HFFc6 (cell line): ENCODE data around the gene THY1. TPM values are rescaled to one million over a fixed set of nuclear protein-coding genes. Genes with fewer than 3 reads are reported as not detected.

Experiments
- DNase-seq: peaks from one replicate; pipeline ENCODE4 v3.0.0-alpha.2; 2018
- H3K27ac Mint-ChIP-seq: 2 replicates; pipeline ENCODE4 v1.8.0; 2020; ENCODE audit warnings: mild to moderate bottlenecking, mixed read lengths
- H3K27me3 Mint-ChIP-seq: 2 replicates; pipeline ENCODE4 v1.8.0; 2021; ENCODE audit warnings: mild to moderate bottlenecking, moderate library complexity, mixed read lengths; ENCODE audit not compliant: insufficient read depth
- H3K36me3 Mint-ChIP-seq: 2 replicates; pipeline ENCODE4 v1.8.0; 2021; ENCODE audit warnings: low read depth, mixed read lengths
- H3K4me1 Mint-ChIP-seq: 2 replicates; pipeline ENCODE4 v1.8.0; 2020; ENCODE audit warnings: low read depth, mixed read lengths
- H3K4me3 Mint-ChIP-seq: 2 replicates; pipeline ENCODE4 v1.8.0; 2020; ENCODE audit warnings: mild to moderate bottlenecking, moderate library complexity, mixed read lengths
- H3K9me3 Mint-ChIP-seq: 2 replicates; pipeline ENCODE4 v1.8.0; 2020; ENCODE audit warnings: mild to moderate bottlenecking, mixed read lengths
- CTCF ChIP-seq: fragments of 200-600 bp; sonication (generic); IDR thresholded peaks from 2 replicates; pipeline ENCODE4 v1.5.0; 2021; ENCODE audit warnings: antibody characterized with exemption, mild to moderate bottlenecking
- total RNA-seq, 6 experiments: library from RNA; stranded (reverse); fragmentation: NEBNext Ultra II Directional; extraction: Animal tissue kit (Norgen Biotek cat#: 25700); gene quantifications; 2 replicates in 1 of 6; 3 replicates in 5 of 6; pipeline ENCODE4 v1.2.3, GENCODE V29; 2021

The THY1 gene
- total RNA-seq, 6 experiments from 2014 or later = 705 to 934 (median 790) TPM

DNA sequence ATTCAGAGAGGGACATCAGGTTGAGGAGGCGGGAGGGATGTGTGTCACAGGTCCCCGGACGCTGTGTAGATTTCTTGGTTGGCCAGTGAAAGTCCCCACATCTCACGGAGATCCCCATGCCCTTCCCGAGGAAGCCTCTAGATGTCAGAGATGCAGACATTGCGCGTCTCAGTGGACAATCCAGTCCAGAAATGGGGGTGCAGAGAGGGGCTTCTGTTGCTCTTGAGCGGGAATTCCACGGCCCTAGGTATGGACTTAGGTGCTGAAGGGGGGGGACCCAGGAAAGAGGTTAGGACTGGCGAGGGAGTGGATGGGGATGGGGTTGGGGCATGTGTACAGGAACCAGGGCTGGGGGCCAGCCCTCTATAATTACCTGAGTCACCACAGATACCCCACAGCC, 7.0 kb downstream of the THY1 start:
- TF ChIP-seq CTCF = no peak
- H3K27ac Mint-ChIP-seq = no peak overlapping the region

DNA sequence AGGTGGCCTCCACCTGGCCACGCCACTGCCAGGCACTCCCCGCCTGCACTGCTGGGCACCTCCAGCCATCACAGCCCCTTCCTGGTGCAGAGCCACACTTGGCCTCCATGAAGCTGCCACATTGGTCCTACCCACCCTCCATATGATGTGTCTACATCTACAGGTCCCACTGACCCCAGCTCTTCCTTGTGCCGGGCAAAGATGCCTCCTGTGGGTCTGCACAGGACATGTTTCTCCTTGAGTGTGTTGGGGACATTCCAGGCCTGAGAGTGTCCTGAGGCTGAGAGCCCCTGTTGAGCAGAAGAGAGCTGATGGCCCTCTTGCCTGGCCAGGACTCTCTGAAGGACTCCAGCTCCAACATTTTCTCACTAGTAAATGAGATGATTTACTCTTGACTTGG, 7.5 kb downstream of the THY1 start:
- H3K4me1 Mint-ChIP-seq = peaks cover 48% of the 10 kb centered on the region
- H3K9me3 Mint-ChIP-seq = no peaks in the 10 kb centered on the region
- no peak overlapping the region for H3K4me3 Mint-ChIP-seq
- TF ChIP-seq CTCF = no peak
- H3K27me3 Mint-ChIP-seq = peaks cover 5% of the 10 kb centered on the region
- no peak for DNase-seq
- no peak overlapping the region for H3K27ac Mint-ChIP-seq
- H3K36me3 Mint-ChIP-seq = peaks cover 35% of the 10 kb centered on the region

More for the DNA sequence above, 7.0 kb downstream of the THY1 start:
- Mint-ChIP-seq H3K9me3 (no peaks in the 10 kb centered on the region), H3K4me3 (no peak overlapping the region), H3K36me3 (peaks cover 38% of the 10 kb centered on the region), H3K27me3 (peaks cover 5% of the 10 kb centered on the region), H3K4me1 (peaks cover 52% of the 10 kb centered on the region)
- DNase-seq = no peak

GRCh38 chr11:119414734-119415133, 8.2 kb downstream of the THY1 start:
- H3K4me3 Mint-ChIP-seq = no peak overlapping the region
- DNase-seq = no peak
- TF ChIP-seq CTCF = no peak
- peaks cover 40% of the 10 kb centered on the region for H3K4me1 Mint-ChIP-seq
- H3K36me3 Mint-ChIP-seq = peaks cover 27% of the 10 kb centered on the region
- H3K27me3 Mint-ChIP-seq = peaks cover 5% of the 10 kb centered on the region
- H3K27ac Mint-ChIP-seq = no peak overlapping the region
- no peaks in the 10 kb centered on the region for H3K9me3 Mint-ChIP-seq

DNA sequence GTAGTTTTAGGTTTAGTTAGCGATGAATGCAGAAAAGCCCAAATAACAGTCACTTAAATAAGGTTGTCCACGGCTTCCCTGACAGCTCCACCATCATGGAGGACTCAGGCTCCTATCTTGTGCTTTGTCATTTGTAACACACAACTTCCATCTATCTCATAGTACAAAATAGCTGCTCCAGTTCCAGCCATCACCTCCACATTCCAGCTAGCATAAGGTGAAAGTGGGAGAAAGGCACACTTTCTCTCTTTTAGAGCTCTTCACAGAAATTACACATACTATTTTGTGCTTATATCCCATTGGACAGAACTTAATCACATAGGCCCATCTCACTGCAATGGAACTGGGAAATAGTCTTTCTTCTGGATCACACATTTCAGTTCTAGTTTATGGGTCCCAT, 8.7 kb downstream of the THY1 start:
- no peaks in the 10 kb centered on the region for H3K9me3 Mint-ChIP-seq
- no peak overlapping the region for H3K27ac Mint-ChIP-seq
- H3K27me3 Mint-ChIP-seq = peaks cover 5% of the 10 kb centered on the region
- H3K36me3 Mint-ChIP-seq = peaks cover 23% of the 10 kb centered on the region
- no peak for DNase-seq
- H3K4me1 Mint-ChIP-seq = peaks cover 36% of the 10 kb centered on the region
- no peak overlapping the region for H3K4me3 Mint-ChIP-seq
- no peak for TF ChIP-seq CTCF

GRCh38 chr11:119412072-119412471, 10.9 kb downstream of the THY1 start:
- Mint-ChIP-seq H3K9me3 (no peaks in the 10 kb centered on the region), H3K27me3 (peaks cover 6% of the 10 kb centered on the region), H3K4me3 (no peak overlapping the region), H3K4me1 (peaks cover 13% of the 10 kb centered on the region), H3K36me3 (peaks cover 10% of the 10 kb centered on the region), H3K27ac (no peak overlapping the region)
- DNase-seq = no peak
- TF ChIP-seq CTCF = no peak

DNA sequence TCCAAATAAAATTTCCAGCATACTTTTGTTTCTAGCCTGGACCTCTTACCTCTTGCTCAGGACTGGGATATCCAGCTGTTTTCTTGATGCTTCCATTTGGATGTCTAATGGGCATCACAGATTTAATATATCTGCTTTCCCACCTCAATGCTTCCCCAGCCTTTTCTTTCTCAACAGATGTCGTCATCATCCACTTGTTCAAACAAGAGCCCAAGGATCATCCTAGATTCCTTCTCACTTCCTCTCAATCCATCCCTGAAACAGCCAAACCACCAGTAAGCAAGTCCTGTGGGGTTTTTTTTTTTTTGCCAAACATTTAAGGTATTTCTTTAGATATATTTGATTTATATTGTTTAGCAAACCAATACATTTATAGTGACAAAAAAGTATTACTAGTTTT, 12.5 kb downstream of the THY1 start:
- no peak overlapping the region for H3K4me3 Mint-ChIP-seq
- DNase-seq = no peak
- H3K9me3 Mint-ChIP-seq = no peaks in the 10 kb centered on the region
- TF ChIP-seq CTCF = no peak
- H3K4me1 Mint-ChIP-seq = peaks cover 10% of the 10 kb centered on the region; the same call in 1 of the 2 replicates
- H3K27me3 Mint-ChIP-seq = peaks cover 4% of the 10 kb centered on the region
- H3K36me3 Mint-ChIP-seq = peaks cover 1% of the 10 kb centered on the region; the same call in 1 of the 2 replicates
- no peak overlapping the region for H3K27ac Mint-ChIP-seq
